Urothelium cell line (cell line): ENCODE measurements around the gene PRKCG.

Experiments used
- DNase-seq: peaks from one replicate; pipeline ENCODE4 v3.0.0; 2011; ENCODE audit warnings: low spot score, mixed read lengths
- FAIRE-seq: peaks from 2 replicates; lab custom pipeline; 2011; peaks lifted over from hg19 to GRCh38; lab: Jason Lieb, UNC

Gene PRKCG

DNA sequence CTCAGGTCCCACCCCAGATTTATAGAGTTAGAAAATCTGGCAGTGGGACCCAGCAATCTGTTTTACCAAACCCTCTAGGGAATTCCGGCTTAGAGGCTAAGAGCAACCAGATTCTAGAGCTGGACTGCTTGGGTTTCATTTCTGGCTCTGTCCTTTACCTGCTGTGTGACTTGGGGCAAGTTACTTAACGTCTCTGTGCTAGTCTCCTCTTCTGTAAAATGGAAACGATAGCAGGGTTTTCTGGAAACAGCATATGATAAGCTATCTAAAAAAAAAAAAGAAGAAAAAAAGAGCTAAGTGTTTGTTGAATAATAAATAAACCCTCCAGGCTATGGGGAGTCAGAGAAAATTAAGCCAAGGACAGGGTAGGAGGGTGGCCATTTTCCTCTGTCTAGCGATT is 15.5 kb downstream of the PRKCG start:
- no peak for DNase-seq
- FAIRE-seq = no peak

DNA sequence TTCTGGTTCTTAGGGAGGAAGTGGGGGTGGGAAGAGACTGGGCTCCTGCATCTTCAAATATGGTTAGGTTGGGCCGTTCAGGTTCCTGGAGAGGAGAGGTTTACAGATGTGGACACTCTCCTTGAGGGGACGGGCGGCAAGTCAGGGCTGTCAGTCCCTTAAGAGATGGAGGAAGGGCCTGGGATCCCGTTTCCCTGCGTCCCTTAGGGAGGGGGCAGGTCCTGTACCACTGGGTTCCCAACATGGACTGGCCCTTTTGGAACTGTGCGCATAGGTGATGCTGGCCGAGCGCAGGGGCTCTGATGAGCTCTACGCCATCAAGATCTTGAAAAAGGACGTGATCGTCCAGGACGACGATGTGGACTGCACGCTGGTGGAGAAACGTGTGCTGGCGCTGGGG is 16.2 kb downstream of the PRKCG start:
- DNase-seq (no peak), FAIRE-seq (no peak)

DNA sequence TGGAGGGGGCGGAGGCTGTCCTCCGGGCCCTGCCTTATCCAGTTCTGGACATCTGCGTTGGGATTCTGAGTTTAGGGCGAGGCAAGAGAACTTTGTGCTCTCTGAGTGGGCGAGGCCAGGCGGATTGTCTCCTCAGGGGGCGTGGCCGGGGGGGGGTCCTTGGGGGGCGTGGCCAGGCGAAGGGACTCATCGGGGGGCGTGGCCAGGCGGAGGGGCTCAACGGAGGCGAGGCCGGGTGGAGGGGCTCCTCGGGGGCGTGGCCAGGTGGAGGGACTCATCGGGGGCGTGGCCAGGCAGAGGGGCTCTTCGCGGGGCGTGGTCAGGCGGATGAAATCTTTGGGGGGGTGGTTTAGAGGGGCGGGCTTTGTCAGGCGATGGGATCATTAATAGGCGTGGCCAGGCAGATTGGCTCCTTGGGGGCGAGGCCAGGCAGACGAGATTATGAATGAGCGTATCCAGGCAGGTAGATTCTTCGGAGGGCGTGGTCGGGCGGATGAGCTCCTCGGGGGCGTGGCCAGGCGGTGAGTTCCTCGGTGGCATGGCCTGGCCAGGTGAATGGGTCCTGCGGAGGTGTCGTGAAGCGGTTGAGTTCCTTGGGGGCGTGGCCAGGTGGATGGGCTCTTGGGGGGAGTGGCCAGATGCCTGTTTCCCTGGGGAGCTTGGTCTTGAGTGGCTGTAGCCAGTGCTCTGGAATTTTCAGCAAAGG is 16.8 kb downstream of the PRKCG start:
- FAIRE-seq = no peak
- DNase-seq = peak; percentile 40

DNA sequence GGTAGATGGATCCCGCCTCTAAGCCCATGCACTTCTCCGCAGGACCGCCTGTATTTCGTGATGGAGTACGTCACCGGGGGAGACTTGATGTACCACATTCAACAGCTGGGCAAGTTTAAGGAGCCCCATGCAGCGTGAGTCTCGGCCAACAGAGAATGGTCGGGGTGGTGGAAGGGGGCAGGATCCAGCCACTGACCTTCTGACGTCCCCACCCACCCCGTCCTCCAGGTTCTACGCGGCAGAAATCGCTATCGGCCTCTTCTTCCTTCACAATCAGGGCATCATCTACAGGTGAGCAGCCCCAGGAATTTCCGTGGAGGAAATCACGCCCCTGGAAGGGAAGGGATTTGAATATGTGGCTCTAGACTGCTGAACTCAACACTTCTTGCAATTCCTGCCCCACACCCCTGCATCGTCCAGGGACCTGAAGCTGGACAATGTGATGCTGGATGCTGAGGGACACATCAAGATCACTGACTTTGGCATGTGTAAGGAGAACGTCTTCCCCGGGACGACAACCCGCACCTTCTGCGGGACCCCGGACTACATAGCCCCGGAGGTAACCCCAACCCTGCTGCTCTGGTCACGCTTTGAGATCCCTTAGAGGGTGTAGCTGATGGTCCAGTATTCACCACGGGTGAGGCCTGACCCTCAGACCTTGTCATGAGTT is 18.3 kb downstream of the PRKCG start:
- no peak for FAIRE-seq
- DNase-seq = no peak

DNA sequence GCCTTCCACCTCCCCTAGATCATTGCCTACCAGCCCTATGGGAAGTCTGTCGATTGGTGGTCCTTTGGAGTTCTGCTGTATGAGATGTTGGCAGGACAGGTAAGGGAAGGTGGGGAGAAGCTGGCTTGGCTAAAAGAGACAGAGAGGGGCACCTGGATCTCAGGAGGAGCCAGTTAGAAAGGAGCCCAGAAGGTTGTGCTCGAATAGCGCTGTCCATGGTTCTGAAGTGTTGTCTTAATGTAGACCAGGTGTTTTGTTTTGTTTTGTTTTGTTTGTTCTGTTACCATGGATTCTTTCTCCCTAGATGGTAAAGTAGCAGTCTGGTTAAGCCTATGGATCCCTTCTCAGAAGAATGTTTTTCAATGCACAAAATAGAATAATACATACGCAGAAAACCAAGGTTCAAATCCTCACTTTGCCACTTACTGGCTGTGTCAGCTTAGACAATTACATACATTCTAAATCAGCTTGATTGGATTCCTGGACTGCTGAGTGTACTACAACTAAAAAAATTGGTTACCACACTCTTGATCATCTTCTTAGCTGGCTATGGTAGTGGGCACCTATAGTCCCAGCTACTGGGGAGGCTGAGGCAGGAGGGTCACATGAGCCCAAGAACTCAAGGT is 21.2 kb downstream of the PRKCG start:
- FAIRE-seq (no peak), DNase-seq (peak; percentile 52)

DNA sequence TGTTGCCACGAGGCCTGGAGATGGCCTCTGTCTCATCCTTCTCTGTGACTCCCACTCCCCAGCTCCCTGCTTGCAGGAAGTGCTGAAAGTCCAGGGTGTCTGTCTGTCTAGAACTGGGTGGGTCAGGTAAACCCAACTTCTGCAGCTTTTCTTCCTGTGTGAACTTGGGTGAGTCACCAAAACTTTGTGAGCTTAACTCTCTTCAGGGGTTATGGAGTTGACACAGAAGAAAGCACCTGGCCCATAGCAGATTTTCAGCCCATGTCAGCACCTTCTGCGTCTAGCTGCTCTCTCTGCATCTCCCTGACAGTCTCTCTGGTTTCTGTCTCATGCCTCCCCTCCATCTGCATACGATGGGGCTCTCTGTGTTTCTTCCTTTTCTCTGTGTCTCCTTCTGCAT is 22.9 kb downstream of the PRKCG start:
- DNase-seq (no peak), FAIRE-seq (no peak)

DNA sequence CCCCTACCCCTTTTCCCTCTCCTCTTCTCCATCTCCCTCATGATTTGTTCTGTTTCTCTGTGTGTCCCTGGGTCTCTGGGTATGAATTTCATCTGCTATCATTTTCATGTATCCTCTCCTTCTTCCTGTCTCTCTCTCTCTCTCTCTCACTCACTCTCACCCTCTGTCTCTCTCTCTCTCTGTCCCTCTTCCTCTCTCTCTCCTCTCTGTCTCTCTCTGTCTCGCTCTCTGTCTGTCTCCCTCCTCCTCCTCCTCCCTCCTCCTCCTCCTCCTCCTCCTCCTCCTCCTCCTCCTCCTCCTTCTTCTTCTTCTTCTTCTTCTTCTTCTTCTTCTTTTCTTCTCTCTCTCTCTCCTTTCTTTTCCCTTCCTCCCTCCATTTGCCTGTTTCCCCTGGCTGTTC is 23.8 kb downstream of the PRKCG start:
- DNase-seq (no peak), FAIRE-seq (no peak)

DNA sequence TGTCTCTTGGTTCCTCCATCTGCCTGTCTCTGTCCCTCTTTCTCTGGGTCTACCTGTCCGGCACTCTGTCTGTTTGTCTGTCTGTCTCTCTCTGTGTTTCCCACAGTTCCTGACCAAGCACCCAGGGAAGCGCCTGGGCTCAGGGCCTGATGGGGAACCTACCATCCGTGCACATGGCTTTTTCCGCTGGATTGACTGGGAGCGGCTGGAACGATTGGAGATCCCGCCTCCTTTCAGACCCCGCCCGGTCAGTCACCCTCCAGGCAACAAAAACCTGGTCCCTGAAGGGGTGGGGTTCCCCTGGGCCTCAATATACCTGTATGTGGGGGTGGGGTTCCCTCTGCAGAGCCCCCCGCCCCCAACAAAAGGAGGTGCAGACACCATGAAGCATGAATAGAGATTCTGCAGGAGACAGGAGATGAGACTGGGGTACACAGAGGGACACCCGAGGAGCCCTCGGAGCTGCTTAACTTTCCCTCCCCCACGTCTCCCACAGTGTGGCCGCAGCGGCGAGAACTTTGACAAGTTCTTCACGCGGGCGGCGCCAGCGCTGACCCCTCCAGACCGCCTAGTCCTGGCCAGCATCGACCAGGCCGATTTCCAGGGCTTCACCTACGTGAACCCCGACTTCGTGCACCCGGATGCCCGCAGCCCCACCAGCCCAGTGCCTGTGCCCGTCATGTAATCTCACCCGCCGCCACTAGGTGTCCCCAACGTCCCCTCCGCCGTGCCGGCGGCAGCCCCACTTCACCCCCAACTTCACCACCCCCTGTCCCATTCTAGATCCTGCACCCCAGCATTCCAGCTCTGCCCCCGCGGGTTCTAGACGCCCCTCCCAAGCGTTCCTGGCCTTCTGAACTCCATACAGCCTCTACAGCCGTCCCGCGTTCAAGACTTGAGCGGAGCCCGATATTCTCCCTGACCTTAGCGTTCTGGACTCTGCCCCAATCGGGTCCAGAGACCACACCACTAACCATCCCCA is 24.5 kb downstream of the PRKCG start:
- FAIRE-seq = peak; percentile 20
- DNase-seq = peak; percentile 70

DNA sequence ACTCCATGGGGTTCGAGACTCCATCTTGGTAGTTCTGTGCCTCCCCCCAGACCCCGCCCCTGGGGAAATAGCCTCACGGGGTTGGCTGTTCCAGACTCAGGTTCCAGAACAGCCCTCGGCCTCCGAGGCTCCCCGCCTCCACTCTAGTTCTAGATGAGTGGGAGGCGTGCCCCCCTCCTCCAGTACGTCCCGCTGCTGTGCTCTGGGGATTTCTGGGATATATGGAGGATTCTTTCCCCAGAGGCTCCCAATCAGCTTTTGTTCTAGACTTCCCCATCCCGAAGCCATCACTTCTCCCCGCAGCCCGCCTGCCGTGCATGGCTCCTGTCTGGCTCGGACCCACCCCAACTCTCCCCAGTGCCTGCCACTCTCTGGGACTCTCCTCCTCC is 25.2 kb downstream of the PRKCG start:
- FAIRE-seq = no peak
- DNase-seq = no peak

DNA sequence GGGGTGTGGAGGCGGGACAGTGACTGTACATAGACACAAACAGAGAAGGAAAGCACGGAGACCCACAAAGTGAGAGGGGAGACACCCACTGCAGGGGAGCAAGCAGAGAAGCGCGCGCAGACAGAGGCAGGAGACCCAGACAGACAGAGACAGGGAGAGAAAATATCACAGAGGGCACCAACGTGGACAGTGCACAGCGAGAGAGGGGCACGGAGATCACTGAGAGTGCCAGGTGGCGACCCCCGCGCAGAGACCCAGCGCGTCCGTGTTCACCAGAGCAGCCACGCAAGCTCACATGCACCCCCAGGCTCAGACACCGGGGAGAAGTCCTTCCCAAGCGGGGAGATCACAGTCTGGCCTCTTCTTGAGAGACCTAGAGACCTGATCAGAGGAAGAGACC is 25.7 kb downstream of the PRKCG start:
- no peak for FAIRE-seq
- DNase-seq = no peak

DNA sequence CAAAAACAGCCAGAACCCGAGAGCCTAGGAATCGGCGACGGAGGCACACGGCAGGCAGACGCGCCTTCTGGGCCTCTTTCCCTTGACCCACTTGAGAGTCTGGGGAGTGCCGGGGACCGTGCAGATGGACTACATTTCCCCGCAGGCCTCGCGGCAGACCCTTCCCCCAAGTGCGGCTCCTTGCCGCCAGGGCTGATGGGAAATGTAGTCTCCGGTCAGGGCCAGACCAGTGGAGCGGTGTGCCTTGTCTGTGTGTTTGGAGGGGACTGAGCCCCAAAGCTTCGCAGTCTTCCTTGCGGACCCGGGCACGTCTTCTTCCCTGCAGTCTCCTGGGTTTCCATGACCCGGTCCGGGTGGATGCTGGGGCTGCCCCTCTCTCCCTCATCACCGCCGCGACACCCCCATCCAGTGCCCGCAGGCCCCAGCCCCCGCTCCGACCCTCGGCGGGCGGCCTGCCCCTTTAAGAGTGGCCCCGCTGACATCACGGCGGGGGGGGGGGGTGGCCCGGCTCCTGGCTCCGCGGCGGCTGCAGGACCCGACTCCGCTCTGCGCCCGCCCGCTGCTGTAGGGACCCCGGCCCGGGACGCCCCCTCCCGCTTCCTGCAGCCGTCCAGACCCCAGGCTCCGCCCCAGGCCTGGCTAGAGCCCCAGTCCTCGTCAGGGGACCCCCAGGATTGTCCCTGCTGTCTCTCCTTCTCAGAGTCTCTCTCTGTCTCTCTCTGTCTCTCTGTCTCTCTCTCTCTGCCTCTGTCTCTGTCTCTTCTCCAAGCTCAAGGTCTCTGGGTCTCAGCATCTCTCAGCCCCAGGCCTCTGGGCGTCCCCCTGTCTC is 26.3 kb downstream of the PRKCG start:
- FAIRE-seq (no peak), DNase-seq (peak; percentile 90)

DNA sequence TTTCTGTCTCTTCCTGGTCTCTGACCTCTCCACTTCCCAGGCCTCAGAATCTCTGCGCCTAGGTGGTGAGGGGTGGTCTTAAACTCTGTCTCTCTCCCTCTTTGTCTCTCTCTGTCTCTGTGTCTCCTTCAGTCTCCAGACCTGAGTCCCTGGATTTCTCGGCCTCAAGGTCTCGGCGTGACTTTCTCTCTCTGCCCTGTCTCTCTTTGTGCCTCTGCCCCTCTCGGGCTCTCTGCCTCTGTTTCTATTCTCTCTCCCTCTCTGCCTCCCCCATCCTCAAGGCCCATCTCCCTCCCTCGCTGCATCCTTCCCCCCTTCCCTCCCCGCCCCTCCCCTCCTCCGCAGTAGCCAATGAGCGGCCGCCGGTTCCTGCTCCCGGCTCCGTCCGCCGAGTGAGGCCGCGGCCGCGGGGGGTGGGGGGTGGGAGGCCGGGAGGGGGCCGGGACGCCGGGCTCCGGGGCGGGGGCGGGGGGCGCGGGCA is 27.0 kb downstream of the PRKCG start, which contains the start of gene CACNG7:
CACNG7 (plus strand) TSS at position 344 of the 481 bp plus-strand sequence. CDS start 3,554 bp downstream, outside the sequence.
- DNase-seq (peak; percentile 72), FAIRE-seq (no peak)

DNA sequence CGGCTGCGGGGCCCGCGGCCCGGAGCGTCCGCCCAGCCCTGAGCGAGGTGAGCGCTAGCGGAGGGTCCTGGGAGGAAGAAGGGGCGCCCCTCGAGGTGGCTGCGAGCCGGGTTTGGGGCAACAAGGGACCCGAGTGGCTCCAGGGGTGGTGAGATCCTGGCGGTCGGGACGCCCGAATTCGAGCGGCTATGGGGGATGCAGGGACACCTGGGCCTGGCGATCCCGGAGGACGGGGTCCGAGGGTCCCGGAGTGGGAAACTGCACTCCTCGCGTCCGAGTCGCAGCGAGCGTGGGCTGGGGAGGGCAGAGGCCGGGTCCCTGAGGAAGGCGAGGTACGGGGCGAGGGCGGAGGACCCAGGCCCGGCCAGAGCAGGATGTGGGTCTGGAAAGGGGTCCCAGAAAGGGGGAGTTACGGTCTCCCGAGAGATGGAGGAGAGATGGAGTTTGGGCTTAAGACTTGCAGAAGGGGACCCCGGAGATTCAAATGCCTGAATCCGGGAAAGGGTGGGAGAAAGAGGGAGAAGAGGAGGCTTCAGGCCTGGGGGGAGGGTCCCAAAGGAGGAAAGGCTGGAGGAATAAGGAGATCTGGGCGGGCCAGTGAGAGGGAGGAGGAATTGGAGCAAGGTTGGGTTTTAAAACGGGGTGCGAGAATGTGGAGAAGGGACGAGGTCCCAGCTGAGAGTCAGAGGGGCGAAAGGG is 27.6 kb downstream of the PRKCG start:
- FAIRE-seq = no peak
- no peak for DNase-seq

DNA sequence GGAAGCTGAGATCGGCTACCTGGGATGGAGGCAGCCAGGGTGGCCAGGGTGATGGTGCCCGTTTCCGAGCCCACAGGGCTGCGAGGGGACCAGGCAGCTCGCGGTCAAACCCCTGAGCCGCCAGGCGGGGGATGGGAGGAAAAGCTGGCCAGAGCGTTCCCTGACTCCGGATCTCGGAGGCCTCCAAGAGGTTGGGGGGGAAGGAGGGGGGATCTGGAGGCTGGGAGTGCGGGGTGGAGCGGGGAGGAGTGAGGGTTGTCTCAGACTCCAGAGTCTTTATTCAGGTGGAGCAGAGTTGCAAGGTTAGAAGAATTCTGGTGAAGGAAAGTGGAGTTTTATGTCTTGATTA is 28.1 kb downstream of the PRKCG start:
- no peak for DNase-seq
- no peak for FAIRE-seq

DNA sequence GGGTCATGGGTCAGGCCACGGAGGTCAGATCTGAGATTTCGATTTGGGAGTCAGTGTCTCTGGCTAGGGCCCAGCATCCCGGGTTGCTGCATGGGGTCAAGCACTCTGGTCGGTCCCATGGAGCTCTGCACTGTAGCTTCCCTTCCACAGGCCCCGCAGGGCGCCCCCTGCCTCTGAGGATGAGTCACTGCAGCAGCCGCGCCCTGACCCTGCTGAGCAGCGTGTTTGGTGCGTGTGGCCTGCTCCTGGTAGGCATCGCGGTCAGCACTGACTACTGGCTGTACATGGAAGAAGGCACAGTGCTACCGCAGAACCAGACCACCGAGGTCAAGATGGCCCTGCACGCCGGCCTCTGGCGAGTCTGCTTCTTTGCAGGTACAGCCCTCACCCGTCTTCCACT is 30.7 kb downstream of the PRKCG start:
- no peak for DNase-seq
- FAIRE-seq = no peak

DNA sequence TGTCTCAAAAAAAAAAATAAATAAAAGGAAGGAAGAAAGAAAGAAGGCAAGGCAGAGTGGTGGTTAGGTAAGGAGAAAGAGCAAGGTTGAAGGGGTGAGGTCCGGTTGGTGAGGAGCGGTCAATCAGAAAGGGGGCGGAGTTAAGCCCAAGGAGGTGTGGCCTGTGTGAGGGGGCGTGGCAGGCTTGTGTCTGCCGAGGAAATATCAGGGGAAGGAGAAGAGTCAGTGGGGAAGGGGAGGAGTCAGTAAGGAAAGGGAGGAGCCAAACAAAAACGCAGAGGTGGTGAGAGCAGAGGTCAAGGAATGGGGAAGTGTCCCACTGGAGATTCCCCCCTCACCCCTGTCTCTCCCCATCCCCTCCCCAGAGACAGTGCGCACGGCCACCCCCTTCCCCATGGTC is 33.0 kb downstream of the PRKCG start:
- DNase-seq (no peak), FAIRE-seq (no peak)

DNA sequence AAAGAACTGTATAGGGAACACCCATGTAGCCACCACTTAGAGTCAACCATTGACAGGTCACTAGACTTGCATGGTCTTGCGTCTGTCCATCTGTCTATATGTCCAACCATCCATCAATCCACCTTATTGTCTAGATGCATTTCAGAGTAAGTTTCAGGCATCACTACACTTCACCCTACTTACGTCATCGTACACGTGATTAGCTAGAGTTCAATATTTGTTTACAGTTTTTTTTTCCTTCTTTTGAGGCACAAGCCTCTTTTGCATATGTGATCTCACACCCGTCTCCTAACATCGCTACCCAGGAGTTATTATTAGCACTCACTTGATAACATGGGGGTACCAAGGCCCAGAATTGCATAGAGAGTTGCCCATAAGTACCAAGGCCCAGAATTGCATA is 34.0 kb downstream of the PRKCG start:
- DNase-seq (no peak), FAIRE-seq (no peak)

DNA sequence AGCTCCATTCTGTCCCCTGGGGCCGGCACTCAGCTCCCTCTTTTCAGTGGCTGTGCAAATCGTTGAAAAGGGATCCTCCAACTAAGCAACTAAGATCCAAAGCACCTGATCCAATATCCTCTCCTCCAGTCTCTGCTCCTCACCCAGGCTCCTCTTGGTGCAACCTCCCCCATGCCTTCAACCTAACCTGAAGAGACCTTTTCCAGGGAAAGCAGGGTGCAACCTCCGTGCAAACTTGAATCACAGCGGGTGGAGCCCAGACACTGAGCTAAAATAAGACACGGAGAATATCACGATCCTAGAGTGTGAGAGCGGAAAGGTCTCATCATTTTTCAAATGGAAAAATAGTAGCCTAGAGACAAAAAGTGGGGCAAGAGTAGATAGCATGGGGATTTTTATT is 35.4 kb downstream of the PRKCG start:
- FAIRE-seq (no peak), DNase-seq (no peak)

DNA sequence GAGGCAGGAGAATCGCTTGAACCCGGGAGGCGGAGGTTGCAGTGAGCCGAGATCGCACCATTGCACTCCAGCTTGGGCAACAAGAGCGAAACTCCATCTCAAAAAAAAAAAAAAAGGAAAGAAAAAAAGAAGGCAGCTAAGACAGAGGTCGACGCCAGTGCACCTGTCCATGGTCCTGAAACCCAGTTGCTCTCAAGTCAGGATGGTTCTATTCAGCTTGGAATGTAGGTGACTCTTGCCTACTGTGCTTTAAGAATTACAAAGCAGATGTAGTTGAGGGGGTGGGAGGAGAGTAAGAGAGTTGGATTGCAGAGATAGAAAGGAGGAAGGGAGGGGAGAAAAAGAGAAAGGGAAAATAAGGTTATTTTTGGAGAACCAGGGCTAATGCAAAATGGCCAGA is 45.7 kb downstream of the PRKCG start:
- FAIRE-seq = no peak
- DNase-seq = peak; percentile 67
